GM21528 (cell line): ENCODE measurements around the gene TBC1D8B.
A peak's percentile ranks its signal among the peaks of the same experiment; 100 is the strongest.
"Not testable (repeated sequence)": the region's sequence is repeated elsewhere in the genome, so short reads cannot be mapped to it uniquely, and the experiment has no call there.

Experiments
- ATAC-seq: cut with Tn5 transposase; IDR thresholded peaks from one replicate; pipeline ENCODE4 v1.9.1; 2021; ENCODE audit warnings: mild to moderate bottlenecking, moderate library complexity; ENCODE audit not compliant: unreplicated experiment, low FRiP score

Gene TBC1D8B

GRCh38 chrX:106802388-106803275 lies at the start of gene TBC1D8B:
Gene TBC1D8B (plus strand): TSS chrX:106802673. CDS start chrX:106802854, 181 bp downstream.
- peak; percentile 97 for ATAC-seq

GRCh38 chrX:106769288-106769687 lies 33.2 kb upstream of the TBC1D8B start:
- ATAC-seq: not testable (repeated sequence)

DNA sequence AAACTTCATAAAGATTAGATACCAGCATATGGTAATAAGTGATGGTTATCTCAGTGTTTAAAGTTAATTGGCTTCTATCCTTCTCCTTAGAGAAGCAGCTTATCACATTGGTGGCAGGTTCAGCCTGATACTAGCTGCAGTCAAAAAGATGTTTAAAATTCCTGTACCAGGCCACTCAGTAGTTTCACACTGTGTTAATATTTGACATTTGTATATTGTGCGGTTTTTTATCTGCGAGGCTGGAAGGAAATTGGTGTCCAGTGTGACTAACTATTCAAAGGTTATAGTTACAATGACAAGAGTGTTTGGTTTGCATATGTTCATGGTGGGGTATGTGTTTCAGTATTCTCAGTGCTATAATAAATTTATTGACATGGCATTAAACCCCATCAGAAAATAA lies 27.5 kb upstream of the TBC1D8B start:
- no peak for ATAC-seq

DNA sequence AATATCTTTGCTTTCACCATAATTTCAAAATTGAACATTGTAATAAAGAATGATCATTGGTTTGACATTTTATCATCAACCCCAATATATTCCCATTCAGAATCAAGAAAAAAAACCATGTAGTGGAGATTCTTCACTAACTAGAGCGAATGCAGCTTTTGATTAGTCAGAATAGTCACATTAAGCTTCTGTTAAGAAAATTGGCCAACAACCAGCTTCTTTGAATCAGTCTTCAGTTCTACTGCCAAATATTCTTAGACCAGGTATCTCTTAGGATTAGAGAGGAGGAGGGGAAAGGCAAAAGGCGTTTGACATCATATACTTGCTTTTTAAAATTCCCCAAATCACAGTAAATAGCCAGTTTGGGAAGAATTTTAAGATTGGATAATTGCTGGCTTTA lies 22.2 kb upstream of the TBC1D8B start:
- no peak for ATAC-seq

DNA sequence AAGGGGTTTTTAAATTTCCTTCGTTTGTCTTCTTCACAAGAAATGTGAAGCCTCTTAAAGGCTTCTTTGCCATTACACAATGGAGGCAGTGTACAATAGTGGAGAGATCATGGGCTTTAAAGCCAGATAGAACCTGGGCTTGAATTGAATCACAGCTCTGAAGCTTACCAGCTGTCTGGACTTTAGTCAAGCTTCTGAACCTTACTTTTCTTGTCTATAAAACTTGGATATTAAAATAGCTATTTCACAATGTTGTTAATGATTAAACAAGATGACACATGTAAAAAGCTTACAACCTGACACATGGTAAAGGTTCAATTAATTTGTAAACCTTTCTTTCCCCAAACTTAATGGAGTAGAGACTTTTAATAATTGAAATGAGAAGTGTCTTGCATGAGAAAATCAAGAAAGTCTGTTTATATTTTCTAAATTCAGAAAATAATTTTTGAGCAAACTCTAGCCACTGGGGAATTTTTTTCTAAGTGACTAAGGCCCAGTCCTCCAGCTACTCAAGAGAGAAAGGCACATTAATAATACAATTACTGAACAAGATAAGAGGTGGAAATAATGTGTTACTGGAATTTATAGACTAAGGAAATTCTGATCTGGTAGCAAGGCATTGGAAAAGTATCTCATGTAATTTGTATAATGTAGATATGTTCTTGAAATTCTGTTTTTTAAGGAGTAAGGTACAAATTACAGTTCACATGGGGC lies 21.7 kb upstream of the TBC1D8B start:
- ATAC-seq: no peak

DNA sequence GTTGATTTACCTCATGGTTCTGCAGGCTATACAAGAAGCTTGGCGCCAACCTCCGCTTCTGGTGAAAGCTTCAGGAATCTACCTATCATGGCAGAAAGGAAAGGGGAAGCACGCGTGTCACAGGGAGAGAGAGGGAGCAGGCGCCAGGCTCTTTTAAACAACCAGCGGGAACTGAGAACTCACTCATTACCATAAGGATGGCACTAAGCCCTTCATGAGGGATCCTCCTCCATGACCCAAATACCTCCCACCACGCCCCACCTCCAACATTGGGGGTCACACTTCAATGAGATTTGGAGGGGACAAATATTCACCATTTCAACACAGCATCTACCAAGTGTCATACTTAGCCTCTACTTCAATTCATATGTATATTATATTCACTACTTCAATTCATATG lies 18.8 kb upstream of the TBC1D8B start:
- no peak for ATAC-seq

DNA sequence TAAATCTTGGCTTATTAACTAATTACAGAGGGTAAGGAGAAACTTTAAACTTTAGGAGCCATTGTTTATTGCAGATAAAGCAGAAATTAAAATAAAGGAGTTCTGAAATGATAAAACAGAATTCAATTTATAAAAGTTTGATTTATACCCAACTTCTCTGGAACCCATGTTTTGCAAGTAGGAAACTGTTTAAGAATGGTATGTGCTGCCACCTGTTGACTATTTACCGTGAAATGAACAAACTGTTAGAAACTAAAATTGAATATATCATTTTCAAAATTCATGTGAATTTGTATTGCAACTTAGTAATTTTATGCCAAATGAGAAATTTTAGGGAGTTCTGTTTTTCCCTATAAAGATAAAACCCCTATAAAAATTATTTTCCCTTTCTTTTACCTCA lies 11.0 kb upstream of the TBC1D8B start:
- no peak for ATAC-seq

GRCh38 chrX:106802063-106802387 lies 448 bp upstream of the TBC1D8B start:
- ATAC-seq: no peak

DNA sequence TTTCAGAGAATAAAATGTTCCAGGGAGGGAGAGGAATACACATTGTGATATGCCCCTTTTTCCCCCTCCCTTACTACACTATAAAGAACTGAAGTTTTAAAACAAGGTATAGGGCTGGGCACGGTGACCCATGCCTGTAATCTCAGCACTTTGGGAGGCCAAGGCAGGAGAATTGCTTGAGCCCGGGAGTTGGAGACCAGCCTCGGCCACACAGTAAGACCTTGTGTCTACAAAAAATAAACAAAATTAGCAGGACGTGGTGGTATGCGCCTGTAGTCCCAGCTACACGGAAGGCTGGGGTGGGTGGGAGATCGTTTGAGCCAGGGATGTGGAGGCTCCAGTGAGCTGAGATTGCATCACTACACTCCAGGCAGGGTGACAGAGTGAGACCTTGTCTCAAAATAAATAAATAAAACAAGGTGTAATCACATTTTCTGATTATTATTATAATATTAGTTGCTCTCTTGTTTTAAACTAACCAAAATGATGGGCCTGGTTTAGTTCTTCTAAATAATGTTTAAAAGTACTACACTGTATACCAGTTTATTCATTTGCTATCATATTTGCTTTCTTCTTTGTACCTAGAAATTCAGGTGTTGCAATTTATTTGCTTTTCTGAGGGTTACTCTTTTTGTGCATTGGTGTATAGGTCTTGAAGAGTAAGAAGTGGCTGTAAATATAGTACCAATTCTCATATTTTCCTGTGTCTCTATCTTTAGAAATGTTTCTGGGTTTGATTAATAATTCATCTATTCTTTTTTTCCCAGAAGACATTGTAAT lies 8.8 kb downstream of the TBC1D8B start:
- ATAC-seq: no peak

GRCh38 chrX:106812930-106813329 lies 10.5 kb downstream of the TBC1D8B start:
- not testable (repeated sequence) for ATAC-seq

- not testable (repeated sequence) for ATAC-seq
Observed at GRCh38 chrX:106814093-106814492, 11.6 kb downstream of the TBC1D8B start.

DNA sequence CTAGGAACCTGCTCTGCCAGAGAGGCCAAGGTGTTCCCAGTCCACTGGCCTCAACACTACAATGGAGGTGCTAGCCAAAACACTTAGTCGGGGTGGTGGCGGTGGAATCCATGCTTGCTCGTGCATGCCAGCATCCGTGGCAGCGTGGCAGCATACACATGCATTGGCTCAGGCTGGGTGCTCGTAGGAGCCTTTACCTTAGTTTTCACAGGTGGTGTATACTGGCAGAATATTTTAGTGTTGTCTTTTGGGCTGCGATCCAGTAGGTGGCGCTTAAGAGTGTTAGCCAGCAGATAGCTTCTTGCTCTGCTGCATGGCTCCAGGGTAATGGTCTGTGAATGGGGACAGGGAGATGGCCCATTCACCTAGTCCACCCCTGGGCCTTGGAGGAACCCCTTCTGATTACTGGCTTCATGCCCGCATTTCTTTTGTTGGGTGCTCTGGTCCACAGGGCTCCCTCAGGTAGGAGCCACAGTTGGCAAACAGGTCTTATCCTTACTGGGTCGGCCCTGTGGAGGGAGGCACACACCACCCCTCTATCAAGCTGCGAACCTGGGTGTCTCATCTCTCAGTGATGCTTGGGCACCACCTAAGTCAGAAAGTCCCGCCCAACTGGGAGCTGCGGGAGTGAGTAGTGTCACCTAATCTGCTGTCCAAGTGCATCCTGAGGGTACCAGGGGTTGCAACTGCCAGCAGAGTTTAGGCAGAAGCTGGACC lies 60.7 kb downstream of the TBC1D8B start:
- no peak for ATAC-seq

DNA sequence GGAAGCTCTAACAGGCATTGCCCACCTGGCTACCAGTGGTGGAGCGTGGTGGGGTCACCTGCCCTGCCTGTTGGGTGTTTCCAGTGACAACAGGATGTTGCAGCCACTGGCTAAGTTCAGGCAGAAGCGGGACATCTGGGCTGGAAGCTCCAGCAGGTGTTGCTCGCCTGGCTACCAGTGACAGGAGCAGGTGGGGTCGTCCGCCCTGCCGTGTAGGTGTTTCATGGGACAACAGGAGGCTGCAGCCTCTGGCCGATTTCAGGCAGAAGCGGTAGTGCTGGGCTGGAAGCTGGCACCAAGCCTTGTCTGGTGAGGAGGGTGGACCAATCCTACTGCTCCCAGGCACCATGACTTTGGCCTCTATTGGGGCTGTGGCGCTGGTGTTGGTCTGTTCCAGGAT lies 61.2 kb downstream of the TBC1D8B start:
- no peak for ATAC-seq

DNA sequence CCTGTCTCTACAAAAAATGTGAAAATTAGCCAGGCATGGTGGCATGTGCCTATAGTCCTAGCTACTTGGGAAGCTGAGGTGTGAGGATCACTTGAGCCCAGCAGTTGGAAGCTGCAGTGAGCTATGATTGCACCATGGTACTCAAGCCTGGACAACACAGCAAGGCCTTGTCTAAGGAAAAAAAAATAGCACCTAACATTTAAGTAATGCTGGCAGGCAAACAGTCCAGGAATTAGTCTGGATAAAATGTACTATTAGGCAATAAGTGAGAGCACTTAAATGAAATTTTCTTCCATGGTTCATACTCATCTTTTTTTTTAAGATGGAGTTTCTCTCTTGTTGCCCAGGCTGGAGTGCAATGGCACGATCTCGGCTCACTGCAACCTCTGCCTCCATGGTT lies 70.3 kb downstream of the TBC1D8B start:
- not testable (repeated sequence) for ATAC-seq

DNA sequence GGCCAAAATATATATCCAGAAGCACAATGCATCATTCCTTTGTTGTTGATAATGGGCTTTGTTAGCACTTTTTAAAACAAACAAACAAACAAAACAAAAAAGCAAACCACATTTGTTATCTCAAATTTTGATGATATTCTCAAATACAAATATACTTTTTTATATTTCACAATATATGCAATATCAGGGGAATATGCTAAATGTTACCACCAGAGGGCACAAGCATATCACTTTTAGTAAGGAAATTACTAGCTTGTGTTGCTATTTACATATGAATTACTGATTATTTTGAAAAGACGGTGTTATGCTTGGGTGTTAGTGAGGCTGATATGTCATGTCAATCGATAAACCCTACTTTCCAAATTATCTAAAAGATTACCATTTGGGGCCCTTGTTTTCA lies 71.6 kb downstream of the TBC1D8B start:
- ATAC-seq: no peak

DNA sequence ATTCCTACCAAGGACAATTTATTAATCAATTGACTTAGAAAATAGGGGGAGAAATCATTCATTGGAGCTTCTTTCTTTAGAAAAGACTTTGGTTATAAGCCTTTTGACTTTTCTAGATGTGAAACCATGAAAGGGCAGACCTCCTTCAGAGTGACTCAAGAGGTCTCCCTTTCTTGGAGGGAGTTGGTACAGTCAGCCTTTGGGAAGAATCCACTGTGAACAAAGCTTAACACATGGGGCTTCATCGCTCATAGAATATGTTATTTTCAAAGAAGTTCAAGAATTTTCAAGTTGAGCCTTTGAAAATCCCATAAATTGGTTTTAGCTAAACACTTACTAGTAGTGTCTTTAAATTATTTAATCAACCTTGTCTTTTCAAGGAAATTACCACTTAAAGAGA lies 72.7 kb downstream of the TBC1D8B start:
- no peak for ATAC-seq

DNA sequence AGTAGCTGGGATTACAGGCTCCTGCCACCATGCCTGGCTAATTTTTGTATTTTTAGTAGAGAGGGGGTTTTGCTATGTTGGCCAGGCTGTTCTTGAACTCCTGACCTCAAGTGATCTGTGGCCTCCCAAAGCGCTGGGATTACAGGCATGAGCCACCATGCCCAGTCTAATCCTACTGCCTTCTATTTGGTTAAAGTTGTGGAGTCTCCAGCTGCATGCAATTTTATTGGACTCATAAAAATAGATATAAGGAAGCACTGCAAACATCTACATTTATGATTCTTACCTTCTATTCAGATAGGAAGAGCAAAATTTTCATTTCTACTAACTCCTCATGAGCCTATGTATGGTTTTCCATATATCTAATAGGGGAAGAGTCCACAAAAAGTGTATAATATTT lies 87.0 kb downstream of the TBC1D8B start:
- no peak for ATAC-seq

GRCh38 chrX:106891762-106892460 lies 89.4 kb downstream of the TBC1D8B start:
- no peak for ATAC-seq

DNA sequence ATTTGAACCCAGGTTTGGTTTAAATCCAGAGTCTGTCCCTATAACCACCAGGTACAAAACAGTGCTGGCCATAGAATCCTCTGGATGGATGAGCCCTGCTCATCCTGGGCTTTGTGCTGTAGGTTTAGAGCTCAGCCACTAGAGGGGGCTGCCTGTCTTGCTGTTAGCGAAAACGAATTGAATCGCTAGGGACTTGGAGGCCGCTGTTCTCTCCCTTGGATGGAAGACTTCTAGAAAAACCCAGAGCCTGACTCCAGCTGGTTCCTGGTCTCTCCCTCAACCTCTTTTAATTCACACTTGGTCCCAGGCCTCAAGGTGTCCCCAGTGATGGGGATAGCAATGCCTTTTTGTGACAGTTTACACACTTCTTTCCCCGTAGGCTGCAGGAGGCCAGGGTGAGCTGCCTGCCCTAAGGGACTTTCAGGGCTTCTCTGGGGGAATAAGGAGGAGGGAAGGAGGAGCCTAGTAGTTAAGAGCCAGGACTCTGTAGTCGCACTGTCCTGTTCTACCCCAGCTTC lies 92.0 kb downstream of the TBC1D8B start:
- peak; percentile 75 for ATAC-seq
